Activated T-cell treated with anti-CD3 and anti-CD28 coated beads, Interleukin-2, amount 50 U/mL, for 1 hour (primary cell): ENCODE data around the gene CATSPERZ.

Source experiments
- DNase-seq: peaks from one replicate; pipeline ENCODE4 v3.0.0-alpha.2; 2020

Gene CATSPERZ

DNA sequence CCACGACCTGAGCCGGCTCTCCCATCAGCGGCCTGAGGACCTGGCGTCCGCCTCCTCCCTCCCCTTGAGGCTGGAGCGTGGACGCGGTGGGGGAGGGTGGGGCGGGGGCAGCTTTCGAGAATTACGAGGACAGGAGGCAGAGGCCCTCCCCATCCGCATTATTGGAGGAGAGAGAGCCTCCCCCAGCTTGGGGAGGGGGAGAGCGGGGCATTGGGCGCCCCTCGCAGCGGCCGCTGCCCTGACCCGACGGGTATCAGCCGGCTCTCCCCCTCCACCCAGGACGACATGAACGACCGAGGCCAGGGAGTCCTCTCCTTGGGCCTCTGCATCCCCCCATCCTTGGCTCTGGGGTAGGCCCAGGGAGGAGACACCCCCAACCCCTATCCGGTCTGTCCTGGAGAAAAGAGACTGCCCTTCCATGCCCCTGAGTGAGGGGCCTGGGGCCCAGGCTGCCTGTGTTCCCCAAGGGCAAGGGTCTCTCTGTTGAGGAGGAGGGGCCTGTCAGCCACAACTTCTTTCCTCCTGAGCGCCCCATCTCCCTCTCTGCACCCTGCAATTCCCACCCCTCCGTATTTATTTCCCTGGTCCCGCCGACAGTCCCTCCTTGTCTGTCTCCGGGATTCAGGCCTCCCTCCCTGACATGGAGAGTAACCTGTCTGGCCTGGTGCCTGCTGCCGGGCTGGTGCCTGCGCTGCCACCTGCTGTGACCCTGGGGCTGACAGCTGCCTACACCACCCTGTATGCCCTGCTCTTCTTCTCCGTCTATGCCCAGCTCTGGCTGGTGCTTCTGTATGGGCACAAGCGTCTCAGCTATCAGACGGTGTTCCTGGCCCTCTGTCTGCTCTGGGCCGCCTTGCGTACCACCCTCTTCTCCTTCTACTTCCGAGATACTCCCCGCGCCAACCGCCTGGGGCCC is 14.0 kb upstream of the CATSPERZ start:
- DNase-seq, result no peak

DNA sequence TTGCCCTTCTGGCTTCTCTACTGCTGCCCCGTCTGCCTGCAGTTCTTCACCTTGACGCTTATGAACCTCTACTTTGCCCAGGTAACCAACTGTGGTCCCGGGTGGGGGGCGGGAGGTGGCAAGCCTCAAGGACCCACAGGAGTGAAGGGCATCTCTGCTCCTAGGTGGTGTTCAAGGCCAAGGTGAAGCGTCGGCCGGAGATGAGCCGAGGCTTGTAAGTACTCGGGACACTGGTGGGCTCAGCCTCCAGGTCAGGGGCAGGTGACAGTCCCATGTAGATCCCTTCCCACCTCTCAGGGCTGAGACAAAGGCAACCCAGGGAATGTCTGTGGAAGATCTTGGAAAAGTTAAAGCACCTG is 13.4 kb upstream of the CATSPERZ start:
- no peak for DNase-seq

DNA sequence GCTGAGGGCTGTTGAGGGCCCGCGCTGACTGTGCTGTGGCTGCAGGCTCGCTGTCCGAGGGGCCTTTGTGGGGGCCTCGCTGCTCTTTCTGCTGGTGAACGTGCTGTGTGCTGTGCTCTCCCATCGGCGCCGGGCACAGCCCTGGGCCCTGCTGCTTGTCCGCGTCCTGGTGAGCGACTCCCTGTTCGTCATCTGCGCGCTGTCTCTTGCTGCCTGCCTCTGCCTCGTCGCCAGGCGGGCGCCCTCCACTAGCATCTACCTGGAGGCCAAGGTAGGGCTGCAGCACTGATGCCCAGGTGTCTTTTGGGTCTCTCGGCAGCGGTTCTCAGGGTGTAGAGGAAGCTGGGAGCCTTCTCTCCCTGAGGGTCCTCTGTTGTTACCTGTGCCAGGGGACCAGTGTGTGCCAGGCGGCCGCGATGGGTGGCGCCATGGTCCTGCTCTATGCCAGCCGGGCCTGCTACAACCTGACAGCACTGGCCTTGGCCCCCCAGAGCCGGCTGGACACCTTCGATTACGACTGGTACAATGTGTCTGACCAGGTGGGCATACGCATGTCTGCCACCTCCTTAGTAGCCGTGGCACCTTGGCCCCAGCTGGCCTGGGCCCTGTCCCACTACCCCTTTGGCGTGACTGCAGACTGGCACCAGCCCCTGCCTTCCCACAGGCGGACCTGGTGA is 12.3 kb upstream of the CATSPERZ start:
- DNase-seq, result no peak

DNA sequence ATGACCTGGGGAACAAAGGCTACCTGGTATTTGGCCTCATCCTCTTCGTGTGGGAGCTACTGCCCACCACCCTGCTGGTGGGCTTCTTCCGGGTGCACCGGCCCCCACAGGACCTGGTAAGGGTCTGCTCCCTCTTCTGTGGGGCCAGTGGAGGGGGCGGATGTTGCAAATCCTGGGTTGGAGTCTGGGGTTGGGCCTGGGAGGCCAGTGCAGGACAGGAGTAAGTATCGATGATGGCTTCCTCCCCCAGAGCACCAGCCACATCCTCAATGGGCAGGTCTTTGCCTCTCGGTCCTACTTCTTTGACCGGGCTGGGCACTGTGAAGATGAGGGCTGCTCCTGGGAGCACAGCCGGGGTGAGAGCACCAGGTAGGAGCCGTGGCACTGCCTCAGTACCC is 11.8 kb upstream of the CATSPERZ start:
- no peak for DNase-seq

DNA sequence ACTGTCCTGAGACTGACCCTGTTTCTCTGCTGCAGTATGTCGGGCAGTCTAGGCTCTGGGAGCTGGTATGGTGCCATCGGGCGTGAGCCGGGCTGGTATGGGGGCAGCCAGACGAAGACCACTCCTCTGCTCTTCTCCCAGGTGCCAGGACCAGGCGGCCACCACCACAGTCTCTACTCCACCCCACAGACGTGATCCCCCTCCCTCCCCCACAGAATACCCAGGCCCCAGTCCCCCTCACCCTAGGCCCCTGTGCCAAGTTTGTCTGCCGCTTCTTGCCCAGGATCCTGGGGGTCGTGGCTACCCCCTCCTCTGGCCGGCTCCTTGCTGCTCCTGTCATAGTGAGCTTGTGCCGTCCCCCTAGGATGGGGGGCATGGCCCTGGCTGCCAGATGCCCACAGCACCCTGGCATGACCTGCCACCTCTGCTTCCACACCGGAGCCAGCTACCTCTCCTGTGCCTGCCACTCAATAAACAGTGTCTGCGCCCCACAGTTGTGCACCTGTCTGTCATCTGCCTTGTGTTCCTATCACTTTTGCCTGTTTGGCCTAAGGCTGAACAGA is 11.1 kb upstream of the CATSPERZ start:
- no peak for DNase-seq

DNA sequence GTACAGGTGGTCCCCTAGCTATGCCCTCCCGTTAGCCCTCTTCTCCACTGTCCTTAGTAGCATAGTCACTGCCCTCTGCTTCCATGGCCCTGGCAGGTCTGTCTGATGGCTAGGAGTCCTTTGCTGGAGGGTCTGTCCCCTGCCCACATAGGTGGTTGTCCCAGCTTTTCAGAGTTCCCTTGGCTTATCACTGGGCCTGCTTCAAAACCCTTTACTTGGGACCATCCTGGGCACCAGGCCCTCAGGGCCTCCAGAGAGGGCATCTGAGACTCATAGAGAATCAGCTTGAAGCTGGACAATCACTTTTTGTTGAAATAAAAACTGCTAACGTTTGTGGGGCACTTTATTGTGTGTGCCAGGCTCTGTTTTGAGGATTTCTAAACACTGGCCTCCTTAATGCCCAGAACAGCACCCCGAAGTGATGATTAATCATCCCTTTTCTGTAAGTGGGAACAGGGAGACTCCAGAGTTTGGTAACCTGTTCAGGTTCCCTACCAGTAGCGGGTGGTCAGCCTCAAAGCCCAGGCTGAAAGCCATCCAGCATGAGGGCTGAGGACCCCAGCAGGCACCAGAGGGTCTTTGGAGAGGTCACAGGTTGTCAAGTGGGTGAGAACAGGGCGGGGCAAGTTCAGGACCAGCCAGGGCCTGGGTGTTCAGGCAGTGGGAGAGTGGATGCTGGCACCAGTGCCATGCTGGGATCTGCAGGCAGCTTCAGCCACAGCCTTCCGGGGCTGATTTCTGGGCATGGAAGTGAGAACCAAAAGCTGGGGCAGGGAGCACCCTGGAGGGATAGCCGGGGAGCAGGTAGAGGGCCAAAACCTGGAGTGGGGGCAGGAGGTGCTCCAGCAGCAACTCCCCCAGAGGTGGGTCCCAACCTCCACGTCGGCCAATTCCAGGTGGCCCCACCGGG is 9.6 kb upstream of the CATSPERZ start:
- DNase-seq, result no peak

DNA sequence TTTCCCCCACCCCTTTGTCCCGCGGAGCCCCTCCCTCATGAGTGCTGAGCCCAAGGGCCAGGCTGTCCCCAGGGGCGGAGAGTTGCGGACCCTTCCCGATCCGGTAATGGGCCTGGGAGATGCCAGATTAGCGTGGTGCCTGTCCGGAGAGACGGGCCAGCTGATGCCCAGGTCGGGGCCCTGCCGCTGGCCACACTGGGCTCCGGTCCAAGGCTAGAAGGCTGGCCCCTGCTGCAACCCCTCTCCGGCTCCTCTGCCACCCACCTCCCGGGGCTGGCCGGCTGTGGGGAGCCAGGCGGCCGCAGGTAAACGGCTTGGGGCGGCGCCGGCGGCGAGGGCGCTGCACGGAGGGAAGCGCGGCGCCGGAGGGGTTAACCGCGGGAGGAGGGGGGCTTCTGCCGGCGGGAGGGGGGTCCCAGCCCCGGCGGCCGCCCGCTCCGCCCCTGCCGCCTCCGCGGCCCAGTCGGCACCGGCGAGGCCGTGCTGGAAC is 8.9 kb upstream of the CATSPERZ start, which contains the start of gene KCNK4:
KCNK4 (plus strand) TSS at position 41 of the 490 bp plus-strand sequence. CDS start 1,717 bp downstream, outside the sequence.
- no peak for DNase-seq

DNA sequence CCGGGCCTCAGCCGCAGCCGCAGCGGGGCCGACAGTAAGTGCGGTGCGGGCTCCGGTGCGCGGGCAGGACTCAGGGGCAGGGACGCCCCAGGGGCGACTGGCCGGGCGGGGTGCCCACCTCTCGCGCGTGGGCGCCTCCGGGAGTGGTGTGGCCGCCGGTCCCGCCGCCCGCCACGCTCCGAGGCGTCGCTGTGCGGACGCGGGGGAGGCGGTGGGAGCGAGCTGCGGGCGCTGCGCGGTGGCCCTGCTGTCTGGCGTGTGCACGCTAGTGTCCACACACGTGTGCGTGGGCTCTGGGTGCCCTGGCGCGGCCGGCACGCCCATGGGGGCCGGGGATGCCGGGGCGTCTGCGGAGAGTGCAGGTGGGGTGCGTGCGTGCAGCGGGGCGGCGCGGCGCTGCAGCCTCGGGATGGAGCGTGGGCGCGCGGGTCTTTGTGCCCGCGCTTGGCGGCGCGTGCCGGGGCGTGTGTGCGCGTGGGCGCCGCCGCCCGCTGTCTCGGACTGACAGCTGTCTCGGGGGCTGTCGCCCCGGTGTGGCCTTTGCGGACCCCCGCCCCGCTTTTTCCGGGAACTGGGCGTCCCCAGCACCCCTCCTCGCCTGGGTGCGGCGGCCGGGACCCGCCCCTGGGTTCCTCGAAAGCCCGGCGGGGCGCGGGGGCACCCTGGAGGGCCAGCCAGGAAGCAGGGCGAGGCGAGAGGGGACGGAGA is 8.3 kb upstream of the CATSPERZ start:
- DNase-seq, result no peak

DNA sequence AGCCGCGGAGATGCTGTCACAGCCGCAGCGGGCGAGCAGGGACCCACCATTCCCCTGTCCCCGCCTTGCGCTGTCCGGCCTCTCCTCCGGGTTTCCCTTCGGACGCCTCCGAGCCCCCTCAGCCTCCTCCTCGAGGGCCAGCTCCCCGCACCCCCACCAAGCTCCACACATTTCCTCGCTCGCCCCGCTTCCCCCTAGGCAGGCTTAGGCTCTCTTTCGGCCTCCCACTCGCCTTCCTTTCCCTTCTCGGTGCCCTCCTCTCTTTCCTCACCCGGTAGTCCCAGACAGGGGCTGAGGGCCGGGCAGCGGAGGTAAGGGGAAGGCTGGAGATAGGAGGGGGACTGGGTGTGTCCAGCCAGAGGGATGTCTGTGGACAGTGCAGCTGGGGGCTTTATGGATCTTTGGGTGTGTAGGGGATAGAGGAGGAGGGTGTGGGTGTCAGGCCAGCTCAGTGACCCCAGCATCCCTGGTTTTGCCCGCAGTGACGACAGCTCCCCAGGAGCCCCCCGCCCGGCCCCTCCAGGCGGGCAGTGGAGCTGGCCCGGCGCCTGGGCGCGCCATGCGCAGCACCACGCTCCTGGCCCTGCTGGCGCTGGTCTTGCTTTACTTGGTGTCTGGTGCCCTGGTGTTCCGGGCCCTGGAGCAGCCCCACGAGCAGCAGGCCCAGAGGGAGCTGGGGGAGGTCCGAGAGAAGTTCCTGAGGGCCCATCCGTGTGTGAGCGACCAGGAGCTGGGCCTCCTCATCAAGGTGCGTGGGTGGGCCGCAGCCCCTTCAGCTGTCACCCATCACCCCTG is 7.5 kb upstream of the CATSPERZ start:
- DNase-seq, result no peak

DNA sequence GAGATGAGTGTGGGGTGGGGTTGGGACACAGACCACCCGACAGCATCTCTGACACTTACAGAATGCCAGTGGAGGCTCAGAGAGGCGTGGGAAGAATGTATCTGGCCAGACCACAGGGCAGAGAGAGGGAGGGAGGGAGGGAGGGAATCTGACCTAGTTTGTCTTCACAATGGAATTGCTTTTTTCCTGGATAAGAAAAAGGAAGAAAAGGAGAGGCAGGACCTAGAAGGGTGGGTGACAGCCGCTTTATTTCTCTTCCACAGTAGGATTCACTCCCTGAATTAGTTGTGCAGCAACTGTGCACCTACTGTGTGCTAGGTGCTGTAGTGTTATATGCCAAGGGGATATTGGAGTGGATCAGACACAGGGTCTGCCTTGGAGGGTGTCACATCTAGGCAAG is 5.4 kb upstream of the CATSPERZ start:
- no peak for DNase-seq

DNA sequence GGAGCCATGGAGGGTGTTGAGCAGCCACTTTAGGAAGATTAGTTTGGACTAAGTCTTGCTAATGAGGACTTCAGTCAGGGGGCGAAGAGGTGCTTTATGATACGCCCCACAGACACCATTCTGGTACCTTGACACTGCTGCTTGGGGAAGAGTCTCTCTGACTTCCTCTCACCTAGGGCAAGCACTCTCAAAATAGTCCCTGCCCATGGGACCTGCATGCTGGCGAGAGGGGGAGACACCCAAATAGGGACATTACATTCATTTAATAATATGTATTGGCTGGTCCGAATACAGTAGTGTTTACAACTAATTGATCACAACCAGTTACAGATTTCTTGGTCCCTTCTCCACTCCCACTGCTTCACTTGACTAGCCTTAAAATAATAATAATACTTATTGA is 4.4 kb upstream of the CATSPERZ start:
- no peak for DNase-seq

DNA sequence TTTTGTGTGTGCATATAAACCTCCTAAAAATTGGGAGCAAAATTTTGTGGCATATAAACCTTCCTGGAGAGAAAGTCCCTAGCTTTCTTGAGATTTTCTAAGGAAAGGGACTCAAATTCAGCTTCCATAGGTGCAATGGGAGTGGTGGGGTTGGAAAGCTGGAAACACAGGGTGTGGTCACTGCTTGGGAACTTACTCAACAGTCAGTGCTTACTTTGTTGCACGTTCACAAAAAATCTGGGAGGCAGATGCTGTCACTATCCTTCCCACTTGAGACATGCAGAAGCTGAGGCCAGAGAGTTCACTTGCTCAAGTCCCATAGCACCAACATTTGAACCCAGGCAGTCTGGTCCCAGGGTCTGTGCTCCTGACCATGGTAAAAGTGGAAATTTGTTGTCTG is 3.9 kb upstream of the CATSPERZ start:
- no peak for DNase-seq

DNA sequence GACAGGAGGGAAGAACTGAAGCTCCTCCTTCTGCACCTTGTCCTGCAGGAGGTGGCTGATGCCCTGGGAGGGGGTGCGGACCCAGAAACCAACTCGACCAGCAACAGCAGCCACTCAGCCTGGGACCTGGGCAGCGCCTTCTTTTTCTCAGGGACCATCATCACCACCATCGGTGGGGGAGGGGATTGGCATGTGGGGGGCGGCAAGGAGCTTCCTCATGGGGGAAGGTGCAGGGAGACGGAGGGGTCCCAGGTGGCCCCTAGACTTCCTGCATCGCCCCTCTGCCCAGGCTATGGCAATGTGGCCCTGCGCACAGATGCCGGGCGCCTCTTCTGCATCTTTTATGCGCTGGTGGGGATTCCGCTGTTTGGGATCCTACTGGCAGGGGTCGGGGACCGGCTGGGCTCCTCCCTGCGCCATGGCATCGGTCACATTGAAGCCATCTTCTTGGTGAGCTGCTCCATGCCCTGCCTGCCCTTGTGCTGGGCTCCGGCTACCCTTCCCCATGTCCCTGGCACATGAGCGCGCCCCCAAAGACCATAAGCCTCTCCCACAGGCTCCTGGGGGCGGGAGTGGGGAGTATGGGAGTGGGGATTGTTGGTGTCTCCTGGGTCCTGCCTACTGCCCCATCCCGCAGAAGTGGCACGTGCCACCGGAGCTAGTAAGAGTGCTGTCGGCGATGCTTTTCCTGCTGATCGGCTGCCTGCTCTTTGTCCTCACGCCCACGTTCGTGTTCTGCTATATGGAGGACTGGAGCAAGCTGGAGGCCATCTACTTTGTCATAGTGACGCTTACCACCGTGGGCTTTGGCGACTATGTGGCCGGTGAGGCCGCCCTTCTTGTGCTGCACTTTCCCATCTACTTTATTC is 3.1 kb upstream of the CATSPERZ start:
- no peak for DNase-seq

DNA sequence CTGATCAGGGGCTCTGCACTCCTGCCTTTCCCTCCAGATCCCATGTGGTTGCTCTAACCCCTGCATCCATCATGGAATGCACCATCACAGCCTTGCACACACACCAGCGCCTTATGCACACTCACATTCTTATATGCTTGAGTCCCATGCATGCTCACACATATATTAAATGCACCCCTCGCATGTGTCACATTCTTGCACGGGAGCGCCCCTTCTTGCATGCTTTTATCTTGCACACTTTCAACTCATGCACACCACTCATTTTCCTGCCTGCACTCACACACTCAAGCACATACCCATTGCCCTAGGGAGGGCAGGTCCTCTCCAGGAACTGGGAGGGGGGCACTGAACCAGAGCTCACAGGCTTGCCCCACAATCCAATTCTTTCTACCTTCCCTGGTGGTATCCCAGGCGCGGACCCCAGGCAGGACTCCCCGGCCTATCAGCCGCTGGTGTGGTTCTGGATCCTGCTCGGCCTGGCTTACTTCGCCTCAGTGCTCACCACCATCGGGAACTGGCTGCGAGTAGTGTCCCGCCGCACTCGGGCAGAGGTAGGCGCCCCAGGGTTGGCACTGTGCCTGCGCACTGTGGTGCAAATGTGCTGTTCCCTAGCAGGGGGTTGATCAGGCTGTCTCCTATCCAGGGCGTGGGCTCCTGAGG is 2.3 kb upstream of the CATSPERZ start:
- no peak for DNase-seq

DNA sequence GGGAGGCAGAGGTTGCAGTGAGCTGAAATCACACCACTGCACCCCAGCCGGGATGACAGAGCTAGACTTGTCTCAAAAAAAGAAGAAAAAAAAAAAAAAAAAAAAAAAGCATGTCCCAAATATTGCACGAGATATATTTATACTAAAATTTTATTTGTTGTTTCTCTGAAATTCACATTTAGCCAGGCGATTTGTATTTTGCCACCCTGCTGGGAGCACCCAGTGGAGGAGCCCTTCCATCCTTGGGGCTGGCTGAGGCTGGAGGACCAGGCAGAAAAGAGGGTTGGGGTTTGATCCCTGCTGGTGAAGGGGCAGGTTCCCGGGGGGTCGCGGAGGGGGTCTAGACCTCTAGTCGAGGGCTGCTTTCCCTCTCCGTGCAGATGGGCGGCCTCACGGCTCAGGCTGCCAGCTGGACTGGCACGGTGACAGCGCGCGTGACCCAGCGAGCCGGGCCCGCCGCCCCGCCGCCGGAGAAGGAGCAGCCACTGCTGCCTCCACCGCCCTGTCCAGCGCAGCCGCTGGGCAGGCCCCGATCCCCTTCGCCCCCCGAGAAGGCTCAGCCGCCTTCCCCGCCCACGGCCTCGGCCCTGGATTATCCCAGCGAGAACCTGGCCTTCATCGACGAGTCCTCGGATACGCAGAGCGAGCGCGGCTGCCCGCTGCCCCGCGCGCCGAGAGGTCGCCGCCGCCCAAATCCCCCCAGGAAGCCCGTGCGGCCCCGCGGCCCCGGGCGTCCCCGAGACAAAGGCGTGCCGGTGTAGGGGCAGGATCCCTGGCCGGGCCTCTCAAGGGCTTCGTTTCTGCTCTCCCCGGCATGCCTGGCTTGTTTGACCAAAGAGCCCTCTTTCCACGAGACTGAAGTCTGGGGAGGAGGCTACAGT is 952 bp upstream of the CATSPERZ start:
- no peak for DNase-seq

DNA sequence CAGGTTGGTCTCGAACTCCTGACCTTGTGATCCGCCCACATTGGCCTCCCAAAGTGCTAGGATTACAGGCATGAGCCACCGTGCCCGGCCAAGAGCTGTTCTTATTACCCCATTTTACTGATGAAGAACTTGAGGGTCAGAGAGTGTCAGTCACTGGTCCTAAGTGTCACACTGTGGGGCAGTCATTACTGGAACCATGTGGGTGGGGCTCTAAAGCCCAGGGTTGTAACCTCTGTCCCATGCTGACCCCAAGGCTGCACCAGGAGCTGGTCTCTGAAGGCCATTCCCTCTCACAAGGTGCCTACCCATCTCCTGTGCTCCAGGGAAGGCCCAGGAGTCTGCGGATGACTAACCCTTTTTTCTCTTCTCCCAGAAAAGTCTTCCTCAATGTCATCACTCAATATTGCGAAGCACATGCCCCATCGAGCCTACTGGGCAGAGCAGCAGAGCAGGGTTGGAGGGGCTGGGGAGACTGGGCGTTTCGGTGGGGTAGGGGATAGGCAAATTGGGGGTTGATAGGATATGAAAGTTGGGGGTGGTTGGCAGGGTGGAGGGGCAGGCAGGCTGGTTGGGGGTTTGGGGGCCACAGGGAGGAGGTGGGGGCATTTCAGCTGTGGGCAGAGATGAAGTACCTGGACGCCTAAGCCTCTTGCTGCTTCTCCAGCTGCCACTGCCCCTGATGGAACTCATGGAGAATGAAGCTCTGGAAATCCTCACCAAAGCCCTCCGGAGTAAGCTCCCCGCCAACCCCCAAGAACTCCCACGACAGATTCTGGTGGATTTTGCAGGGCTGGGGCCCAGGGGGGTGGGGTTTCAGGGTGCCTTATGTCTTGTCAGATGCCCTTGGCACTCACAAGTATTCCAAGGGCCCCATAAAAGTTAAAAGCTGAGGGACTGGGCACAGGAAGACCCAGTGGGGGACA is 3.2 kb downstream of the CATSPERZ start:
- no peak for DNase-seq

DNA sequence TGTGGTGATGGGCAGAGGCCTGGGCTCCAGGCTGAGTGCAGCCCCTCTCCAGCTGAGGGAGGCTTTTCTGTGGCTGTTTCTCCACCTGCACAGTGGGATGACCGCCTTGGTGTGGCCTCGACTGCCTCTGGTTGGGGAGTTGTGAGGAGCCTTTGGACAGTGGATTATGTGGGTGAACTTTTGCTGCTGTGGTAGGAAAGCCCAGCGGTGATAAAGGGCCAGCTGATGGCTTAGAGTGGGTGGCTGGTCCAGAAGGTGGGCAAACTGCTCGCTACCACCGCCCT is 3.8 kb downstream of the CATSPERZ start:
- no peak for DNase-seq
